H1 (cell line): Measurements from ENCODE around the gene ALDH7A1. TPM values are rescaled to one million over a fixed set of nuclear protein-coding genes. Genes with fewer than 3 reads are reported as not detected.

Experiments used
- ASH2L ChIP-seq: fragments of 200-600, 300-600 bp; sonication (generic); IDR thresholded peaks from one replicate; pipeline ENCODE4 v1.7.1; 2017; ENCODE audit warnings: low read length
- CTBP2 ChIP-seq: IDR thresholded peaks from 2 replicates; pipeline ENCODE4 v1.7.0; 2011; ENCODE audit warnings: borderline replicate concordance, mild to moderate bottlenecking, moderate library complexity, mixed read lengths, low read length; ENCODE audit not compliant: insufficient read depth, insufficient read length
- GABPA ChIP-seq: IDR thresholded peaks from 2 replicates; pipeline ENCODE4 v1.6.1; 2011; ENCODE audit warnings: mild to moderate bottlenecking, low read length, moderate library complexity, borderline replicate concordance; ENCODE audit not compliant: insufficient read depth
- JUND ChIP-seq: IDR thresholded peaks from 2 replicates; pipeline ENCODE4 v1.6.1; 2011; ENCODE audit warnings: mild to moderate bottlenecking, improper control_type of control experiment, low read length
- MAFK ChIP-seq: IDR thresholded peaks from 2 replicates; pipeline ENCODE4 v1.6.1; 2012; ENCODE audit warnings: low read depth, mild to moderate bottlenecking, improper control_type of control experiment, low read length
- NRF1 ChIP-seq: IDR thresholded peaks from 2 replicates; pipeline ENCODE4 v1.6.1; 2011; ENCODE audit warnings: mild to moderate bottlenecking, low read depth, low read length, improper control_type of control experiment
- POU5F1 ChIP-seq: IDR thresholded peaks from 2 replicates; pipeline ENCODE4 v1.6.1; 2011; ENCODE audit warnings: low read depth, mild to moderate bottlenecking, low read length, moderate library complexity
- SIX5 ChIP-seq: IDR thresholded peaks from 2 replicates; pipeline ENCODE4 v1.6.1; 2011; ENCODE audit warnings: mild to moderate bottlenecking, low read depth, low read length
- TAF7 ChIP-seq: optimal IDR thresholded peaks from 2 replicates; pipeline ENCODE3; 2011; ENCODE audit warnings: low read depth, mild to moderate bottlenecking, inconsistent platforms, low read length, moderate library complexity, borderline replicate concordance
- TBP ChIP-seq: IDR thresholded peaks from 2 replicates; pipeline ENCODE4 v1.6.1; 2011; ENCODE audit warnings: low read depth, low read length, improper control_type of control experiment
- polyA plus RNA-seq, 7 experiments: library from polyadenylated mRNA; depleted of rRNA in 3 of 7; stranded (reverse) in 5 of 7; unstranded in 2 of 7; fragments of >200 nt in 5 of 7; fragments of 200-250 nt in 2 of 7; gene quantifications; 1 replicate in 5 of 7; 2 replicates in 1 of 7; 4 replicates in 1 of 7; pipeline versions ENCODE4 v1.2.1 to v1.2.3, GENCODE V29; 2011 to 2013; ENCODE audit warnings: missing spikeins in 2 of 7, mixed read lengths in 2 of 7
- total RNA-seq: library from RNA; stranded (reverse); fragmentation: NEBNext Ultra II Directional; extraction: Animal tissue kit (Norgen Biotek cat#: 25700); gene quantifications from 2 replicates; pipeline ENCODE4 v1.2.1, GENCODE V29; 2021
- TF ChIP-seq, protein P1 (sequence below): fragments of 300-600 bp; sonication (generic); IDR thresholded peaks from 2 replicates; pipeline ENCODE4 v1.7.1; 2012; ENCODE audit warnings: low read length, moderate library complexity, mild to moderate bottlenecking, inconsistent platforms; ENCODE audit not compliant: insufficient replicate concordance
- TF ChIP-seq, protein P2 (sequence below): IDR thresholded peaks from 2 replicates; pipeline ENCODE4 v1.6.1; 2012; ENCODE audit warnings: inconsistent platforms

Gene ALDH7A1
- total and polyA plus RNA-seq, 2 of the 8 experiments (the other 6 are each of a cell fraction or from before 2014, with no cell fraction given), result 99.6 to 225 TPM

- TF ChIP-seq, protein P1, sequence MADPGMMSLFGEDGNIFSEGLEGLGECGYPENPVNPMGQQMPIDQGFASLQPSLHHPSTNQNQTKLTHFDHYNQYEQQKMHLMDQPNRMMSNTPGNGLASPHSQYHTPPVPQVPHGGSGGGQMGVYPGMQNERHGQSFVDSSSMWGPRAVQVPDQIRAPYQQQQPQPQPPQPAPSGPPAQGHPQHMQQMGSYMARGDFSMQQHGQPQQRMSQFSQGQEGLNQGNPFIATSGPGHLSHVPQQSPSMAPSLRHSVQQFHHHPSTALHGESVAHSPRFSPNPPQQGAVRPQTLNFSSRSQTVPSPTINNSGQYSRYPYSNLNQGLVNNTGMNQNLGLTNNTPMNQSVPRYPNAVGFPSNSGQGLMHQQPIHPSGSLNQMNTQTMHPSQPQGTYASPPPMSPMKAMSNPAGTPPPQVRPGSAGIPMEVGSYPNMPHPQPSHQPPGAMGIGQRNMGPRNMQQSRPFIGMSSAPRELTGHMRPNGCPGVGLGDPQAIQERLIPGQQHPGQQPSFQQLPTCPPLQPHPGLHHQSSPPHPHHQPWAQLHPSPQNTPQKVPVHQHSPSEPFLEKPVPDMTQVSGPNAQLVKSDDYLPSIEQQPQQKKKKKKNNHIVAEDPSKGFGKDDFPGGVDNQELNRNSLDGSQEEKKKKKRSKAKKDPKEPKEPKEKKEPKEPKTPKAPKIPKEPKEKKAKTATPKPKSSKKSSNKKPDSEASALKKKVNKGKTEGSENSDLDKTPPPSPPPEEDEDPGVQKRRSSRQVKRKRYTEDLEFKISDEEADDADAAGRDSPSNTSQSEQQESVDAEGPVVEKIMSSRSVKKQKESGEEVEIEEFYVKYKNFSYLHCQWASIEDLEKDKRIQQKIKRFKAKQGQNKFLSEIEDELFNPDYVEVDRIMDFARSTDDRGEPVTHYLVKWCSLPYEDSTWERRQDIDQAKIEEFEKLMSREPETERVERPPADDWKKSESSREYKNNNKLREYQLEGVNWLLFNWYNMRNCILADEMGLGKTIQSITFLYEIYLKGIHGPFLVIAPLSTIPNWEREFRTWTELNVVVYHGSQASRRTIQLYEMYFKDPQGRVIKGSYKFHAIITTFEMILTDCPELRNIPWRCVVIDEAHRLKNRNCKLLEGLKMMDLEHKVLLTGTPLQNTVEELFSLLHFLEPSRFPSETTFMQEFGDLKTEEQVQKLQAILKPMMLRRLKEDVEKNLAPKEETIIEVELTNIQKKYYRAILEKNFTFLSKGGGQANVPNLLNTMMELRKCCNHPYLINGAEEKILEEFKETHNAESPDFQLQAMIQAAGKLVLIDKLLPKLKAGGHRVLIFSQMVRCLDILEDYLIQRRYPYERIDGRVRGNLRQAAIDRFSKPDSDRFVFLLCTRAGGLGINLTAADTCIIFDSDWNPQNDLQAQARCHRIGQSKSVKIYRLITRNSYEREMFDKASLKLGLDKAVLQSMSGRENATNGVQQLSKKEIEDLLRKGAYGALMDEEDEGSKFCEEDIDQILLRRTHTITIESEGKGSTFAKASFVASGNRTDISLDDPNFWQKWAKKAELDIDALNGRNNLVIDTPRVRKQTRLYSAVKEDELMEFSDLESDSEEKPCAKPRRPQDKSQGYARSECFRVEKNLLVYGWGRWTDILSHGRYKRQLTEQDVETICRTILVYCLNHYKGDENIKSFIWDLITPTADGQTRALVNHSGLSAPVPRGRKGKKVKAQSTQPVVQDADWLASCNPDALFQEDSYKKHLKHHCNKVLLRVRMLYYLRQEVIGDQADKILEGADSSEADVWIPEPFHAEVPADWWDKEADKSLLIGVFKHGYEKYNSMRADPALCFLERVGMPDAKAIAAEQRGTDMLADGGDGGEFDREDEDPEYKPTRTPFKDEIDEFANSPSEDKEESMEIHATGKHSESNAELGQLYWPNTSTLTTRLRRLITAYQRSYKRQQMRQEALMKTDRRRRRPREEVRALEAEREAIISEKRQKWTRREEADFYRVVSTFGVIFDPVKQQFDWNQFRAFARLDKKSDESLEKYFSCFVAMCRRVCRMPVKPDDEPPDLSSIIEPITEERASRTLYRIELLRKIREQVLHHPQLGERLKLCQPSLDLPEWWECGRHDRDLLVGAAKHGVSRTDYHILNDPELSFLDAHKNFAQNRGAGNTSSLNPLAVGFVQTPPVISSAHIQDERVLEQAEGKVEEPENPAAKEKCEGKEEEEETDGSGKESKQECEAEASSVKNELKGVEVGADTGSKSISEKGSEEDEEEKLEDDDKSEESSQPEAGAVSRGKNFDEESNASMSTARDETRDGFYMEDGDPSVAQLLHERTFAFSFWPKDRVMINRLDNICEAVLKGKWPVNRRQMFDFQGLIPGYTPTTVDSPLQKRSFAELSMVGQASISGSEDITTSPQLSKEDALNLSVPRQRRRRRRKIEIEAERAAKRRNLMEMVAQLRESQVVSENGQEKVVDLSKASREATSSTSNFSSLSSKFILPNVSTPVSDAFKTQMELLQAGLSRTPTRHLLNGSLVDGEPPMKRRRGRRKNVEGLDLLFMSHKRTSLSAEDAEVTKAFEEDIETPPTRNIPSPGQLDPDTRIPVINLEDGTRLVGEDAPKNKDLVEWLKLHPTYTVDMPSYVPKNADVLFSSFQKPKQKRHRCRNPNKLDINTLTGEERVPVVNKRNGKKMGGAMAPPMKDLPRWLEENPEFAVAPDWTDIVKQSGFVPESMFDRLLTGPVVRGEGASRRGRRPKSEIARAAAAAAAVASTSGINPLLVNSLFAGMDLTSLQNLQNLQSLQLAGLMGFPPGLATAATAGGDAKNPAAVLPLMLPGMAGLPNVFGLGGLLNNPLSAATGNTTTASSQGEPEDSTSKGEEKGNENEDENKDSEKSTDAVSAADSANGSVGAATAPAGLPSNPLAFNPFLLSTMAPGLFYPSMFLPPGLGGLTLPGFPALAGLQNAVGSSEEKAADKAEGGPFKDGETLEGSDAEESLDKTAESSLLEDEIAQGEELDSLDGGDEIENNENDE, result no peak
- TF ChIP-seq TAF7 (no peak), SIX5 (no peak), TBP (no peak), POU5F1 (no peak), GABPA (no peak), JUND (no peak), NRF1 (no peak), MAFK (no peak), ASH2L (no peak), CTBP2 (no peak)
- TF ChIP-seq, protein P2, sequence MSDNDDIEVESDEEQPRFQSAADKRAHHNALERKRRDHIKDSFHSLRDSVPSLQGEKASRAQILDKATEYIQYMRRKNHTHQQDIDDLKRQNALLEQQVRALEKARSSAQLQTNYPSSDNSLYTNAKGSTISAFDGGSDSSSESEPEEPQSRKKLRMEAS, result no peak
Measured at GRCh38 chr5:126636956-126637355, 41.9 kb upstream of the ALDH7A1 start (continued).
